Measurements from ENCODE around the gene RGS17.
"Not testable (repeated sequence)": the region's sequence is repeated elsewhere in the genome, so short reads cannot be mapped to it uniquely, and the experiment has no call there.

Gene RGS17

GRCh38 chr6:153123801-153124200 is 7.3 kb downstream of the RGS17 start:
- no peak for DNase-seq

- DNase-seq = no peak
These were observed 9.8 kb downstream of the RGS17 start for GRCh38 chr6:153121311-153121710.

GRCh38 chr6:153117986-153118879 is 12.8 kb downstream of the RGS17 start:
- no peak for DNase-seq

GRCh38 chr6:153111082-153111481 is 20.0 kb downstream of the RGS17 start:
- DNase-seq = not testable (repeated sequence)

- not testable (repeated sequence) for DNase-seq
These were observed 20.5 kb downstream of the RGS17 start for GRCh38 chr6:153110612-153111011.

GRCh38 chr6:153108315-153108714 is 22.8 kb downstream of the RGS17 start:
- no peak for DNase-seq

GRCh38 chr6:153106021-153106420 is 25.1 kb downstream of the RGS17 start:
- no peak for DNase-seq

- no peak for DNase-seq
These were observed 26.9 kb downstream of the RGS17 start for GRCh38 chr6:153104220-153104619.

- no peak for DNase-seq
These were observed 27.8 kb downstream of the RGS17 start for GRCh38 chr6:153103319-153103655.

GRCh38 chr6:153102605-153103318 is 28.3 kb downstream of the RGS17 start:
- DNase-seq = no peak

- DNase-seq = no peak
These were observed 29.6 kb downstream of the RGS17 start for GRCh38 chr6:153101461-153101860.

GRCh38 chr6:153099636-153100035 is 31.4 kb downstream of the RGS17 start:
- no peak for DNase-seq

- no peak for DNase-seq
These were observed 34.3 kb downstream of the RGS17 start for GRCh38 chr6:153096792-153097191.

GRCh38 chr6:153096031-153096430 is 35.1 kb downstream of the RGS17 start:
- DNase-seq = no peak

GRCh38 chr6:153092082-153093013 is 38.7 kb downstream of the RGS17 start:
- DNase-seq = no peak

GRCh38 chr6:153090241-153090930 is 40.7 kb downstream of the RGS17 start:
- DNase-seq = no peak

- DNase-seq = no peak
These were observed 42.3 kb downstream of the RGS17 start for GRCh38 chr6:153088796-153089195.

GRCh38 chr6:153087436-153087835 is 43.6 kb downstream of the RGS17 start:
- DNase-seq = no peak

GRCh38 chr6:153086225-153086990 is 44.7 kb downstream of the RGS17 start:
- DNase-seq = no peak

- DNase-seq = no peak
These were observed 45.8 kb downstream of the RGS17 start for GRCh38 chr6:153085239-153085638.

GRCh38 chr6:153084393-153084792 is 46.7 kb downstream of the RGS17 start:
- DNase-seq = no peak

- no peak for DNase-seq
These were observed 47.2 kb downstream of the RGS17 start for GRCh38 chr6:153083869-153084268.

Data from activated effector memory CD4-positive, alpha-beta T cell treated with Interleukin-2 at 50 U/mL for 16 hours (primary cell).